ENCODE results near the gene PRLR.

PRLR gene

DNA sequence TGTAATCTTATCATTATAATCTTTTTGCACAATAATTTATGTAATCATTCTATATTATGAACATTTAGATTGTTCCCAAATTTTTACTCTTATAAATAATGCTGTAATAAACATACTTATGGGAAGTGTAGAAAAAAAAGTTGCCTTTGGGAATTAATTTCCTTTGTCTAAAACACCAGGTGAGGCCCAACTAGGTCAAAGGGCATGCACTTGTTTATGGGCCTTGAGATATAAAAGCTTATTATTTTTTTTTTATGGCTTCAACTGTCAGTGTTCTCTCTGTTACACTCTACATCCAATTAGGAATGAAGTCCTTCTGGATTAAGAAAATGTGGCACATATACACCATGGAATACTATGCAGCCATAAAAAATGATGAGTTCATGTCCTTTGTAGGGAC is 6.5 kb upstream of the PRLR start:
- no peak overlapping the region for H3K4me3 ChIP-seq (ENCODE audit: low read depth, low read length)
- TF ChIP-seq, protein P1, sequence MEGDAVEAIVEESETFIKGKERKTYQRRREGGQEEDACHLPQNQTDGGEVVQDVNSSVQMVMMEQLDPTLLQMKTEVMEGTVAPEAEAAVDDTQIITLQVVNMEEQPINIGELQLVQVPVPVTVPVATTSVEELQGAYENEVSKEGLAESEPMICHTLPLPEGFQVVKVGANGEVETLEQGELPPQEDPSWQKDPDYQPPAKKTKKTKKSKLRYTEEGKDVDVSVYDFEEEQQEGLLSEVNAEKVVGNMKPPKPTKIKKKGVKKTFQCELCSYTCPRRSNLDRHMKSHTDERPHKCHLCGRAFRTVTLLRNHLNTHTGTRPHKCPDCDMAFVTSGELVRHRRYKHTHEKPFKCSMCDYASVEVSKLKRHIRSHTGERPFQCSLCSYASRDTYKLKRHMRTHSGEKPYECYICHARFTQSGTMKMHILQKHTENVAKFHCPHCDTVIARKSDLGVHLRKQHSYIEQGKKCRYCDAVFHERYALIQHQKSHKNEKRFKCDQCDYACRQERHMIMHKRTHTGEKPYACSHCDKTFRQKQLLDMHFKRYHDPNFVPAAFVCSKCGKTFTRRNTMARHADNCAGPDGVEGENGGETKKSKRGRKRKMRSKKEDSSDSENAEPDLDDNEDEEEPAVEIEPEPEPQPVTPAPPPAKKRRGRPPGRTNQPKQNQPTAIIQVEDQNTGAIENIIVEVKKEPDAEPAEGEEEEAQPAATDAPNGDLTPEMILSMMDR (IDR thresholded peaks at IDR 0.05; ENCODE audit: control insufficient read depth, extremely low read depth, insufficient read depth): no peak
- DNase-seq (ENCODE audit: low read depth): no peak

DNA sequence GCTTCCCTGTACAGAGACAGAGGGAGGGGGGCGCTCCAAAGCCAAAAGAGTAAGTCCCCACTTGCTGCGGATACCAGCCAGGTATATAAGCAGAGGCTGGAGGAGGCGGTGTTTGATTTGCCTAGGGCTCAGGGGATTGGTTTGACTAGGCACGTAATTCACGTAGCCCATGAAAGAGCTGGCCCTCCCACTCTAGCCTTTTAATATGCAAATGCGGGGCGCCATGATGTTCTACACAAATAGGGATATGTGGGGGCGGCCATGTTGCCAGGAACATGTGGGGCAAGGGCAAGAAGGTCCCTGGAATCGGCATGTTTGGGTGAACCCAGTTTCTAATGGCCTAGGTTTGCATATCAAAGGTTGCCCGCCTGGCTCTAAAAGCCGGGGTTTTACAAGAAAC is 3.3 kb upstream of the PRLR start:
- no peak for DNase-seq (ENCODE audit: low read depth)
- H3K4me3 ChIP-seq (ENCODE audit: low read depth, low read length): no peak overlapping the region
- TF ChIP-seq, protein P1 (IDR thresholded peaks at IDR 0.05; ENCODE audit: control insufficient read depth, extremely low read depth, insufficient read depth): no peak

DNA sequence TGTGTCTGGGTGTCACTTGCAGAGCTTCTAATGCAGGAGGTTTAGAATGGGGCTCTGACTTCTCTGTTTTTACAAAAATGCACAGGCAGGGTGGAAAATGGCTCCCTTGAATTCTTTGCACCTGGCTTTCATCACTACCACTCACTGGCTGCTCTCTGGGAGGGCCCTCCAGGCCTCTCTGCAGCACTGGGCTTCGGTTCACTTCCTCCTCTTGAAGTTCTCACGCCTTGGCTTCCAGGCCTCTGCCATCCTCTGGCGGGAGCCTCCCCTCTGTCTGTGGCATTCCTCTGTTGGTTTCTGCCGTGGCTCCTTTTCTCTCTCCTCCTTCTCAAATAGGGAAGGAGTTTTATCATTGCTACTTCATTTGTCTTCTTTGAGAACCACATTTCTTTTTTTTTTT is 2.8 kb upstream of the PRLR start:
- TF ChIP-seq, protein P1 (IDR thresholded peaks at IDR 0.05; ENCODE audit: control insufficient read depth, extremely low read depth, insufficient read depth): no peak
- DNase-seq (ENCODE audit: low read depth): no peak

DNA sequence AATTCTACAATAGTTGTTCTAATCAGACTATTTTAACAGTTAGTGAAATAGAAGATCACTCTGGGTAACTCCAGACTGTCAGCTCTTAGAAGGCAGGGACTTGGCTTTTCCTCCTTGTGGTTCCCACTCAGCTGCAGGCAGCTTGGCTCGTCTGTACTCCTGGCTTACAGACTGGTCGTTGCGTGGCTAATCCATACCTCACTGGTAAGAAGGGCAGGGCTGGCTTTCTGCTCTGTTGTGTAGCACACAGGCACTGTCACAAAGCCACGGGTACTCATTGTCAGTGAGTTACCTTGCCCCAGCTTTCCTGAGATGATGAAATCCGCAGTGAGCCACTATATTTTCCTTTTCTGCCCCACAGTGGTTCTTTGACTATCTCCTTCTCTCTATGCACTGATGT is 1.8 kb upstream of the PRLR start:
- DNase-seq (ENCODE audit: low read depth): no peak
- H3K4me3 ChIP-seq (ENCODE audit: low read depth, low read length): no peak overlapping the region
- TF ChIP-seq, protein P1 (IDR thresholded peaks at IDR 0.05; ENCODE audit: control insufficient read depth, extremely low read depth, insufficient read depth): no peak

More for the DNA sequence above, 2.8 kb upstream of the PRLR start:
- H3K4me3 ChIP-seq (ENCODE audit: low read depth, low read length): no peak overlapping the region

DNA sequence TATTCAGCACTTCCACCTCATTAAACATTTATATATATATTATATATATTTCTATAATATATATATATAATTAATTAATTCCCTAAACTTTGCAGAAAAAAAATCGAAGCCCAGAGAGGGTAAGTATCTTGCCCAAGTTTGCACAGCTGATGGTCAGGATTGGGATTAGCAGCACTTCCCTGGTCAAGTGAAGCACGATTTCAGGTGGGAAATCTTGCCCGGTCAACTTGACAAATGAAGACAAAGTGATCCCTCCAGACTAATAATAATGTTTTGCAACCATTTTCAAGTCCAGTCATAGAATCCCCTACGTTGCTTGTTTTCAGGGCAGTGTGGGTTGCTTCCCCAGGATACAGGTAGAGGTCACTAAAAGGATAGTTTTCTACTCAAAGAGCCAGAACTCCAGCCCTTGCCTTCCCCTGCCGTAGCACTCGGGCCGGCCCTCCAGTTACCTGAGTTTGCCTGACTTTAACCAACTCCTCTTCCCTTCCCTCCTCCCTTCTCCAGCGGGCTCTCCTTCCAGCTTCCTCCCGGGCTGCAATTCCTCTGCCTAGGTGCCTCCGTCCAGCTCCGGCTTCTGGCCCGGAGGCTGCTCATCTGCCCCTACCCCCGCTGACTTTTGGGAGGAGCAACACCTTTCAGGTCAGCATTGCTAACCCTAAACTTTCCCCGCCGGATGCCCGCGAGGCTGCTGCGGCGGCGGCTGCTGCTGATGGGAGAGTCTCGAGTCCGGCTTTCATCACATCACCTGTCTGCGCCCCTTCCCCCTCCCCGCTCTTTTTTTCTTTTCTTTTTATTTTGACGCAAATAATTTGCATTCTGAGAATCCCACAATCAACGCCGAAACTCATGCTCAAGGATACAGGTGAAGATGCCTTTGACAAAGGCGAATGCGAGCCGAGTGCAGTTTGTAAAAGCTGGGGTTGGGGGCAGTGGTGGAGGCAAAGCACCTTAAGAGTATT is 930 bp downstream of the PRLR start:
- TF ChIP-seq, protein P1 (IDR thresholded peaks at IDR 0.05; ENCODE audit: control insufficient read depth, extremely low read depth, insufficient read depth): peak; percentile 56
- DNase-seq (ENCODE audit: low read depth): no peak
- H3K4me3 ChIP-seq (ENCODE audit: low read depth, low read length): peak overlapping the region; percentile 19; the same call in 1 of the 2 replicates

DNA sequence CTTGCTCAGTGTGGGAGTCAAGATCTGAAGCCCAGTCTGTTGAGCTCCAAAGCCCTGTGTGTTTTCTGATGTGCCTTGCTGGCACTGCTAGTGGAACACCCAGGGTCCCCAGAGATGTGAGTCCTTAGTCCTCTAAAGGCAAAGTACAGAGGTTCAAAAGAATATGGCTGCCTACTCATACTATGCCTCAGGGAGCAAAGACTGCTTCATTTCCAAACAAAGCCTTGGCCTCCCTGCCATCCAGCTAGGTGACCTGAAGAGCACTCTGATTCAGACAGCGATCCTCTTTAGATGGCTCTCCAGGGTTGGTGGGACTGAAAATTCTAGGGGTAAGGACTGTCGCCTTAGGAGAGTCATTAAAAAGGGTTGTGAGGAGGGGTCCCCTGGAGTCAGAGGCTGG is 2.0 kb downstream of the PRLR start:
- TF ChIP-seq, protein P1 (IDR thresholded peaks at IDR 0.05; ENCODE audit: control insufficient read depth, extremely low read depth, insufficient read depth): no peak
- H3K4me3 ChIP-seq (ENCODE audit: low read depth, low read length): no peak overlapping the region
- no peak for DNase-seq (ENCODE audit: low read depth)
